Astrocyte of the hippocampus (primary cell): ENCODE measurements around the gene PCARE.

ENCODE experiments used
- DNase-seq: peaks from one replicate; pipeline ENCODE4 v3.0.0; 2011; ENCODE audit warnings: low read depth, low spot score

Gene PCARE

DNA sequence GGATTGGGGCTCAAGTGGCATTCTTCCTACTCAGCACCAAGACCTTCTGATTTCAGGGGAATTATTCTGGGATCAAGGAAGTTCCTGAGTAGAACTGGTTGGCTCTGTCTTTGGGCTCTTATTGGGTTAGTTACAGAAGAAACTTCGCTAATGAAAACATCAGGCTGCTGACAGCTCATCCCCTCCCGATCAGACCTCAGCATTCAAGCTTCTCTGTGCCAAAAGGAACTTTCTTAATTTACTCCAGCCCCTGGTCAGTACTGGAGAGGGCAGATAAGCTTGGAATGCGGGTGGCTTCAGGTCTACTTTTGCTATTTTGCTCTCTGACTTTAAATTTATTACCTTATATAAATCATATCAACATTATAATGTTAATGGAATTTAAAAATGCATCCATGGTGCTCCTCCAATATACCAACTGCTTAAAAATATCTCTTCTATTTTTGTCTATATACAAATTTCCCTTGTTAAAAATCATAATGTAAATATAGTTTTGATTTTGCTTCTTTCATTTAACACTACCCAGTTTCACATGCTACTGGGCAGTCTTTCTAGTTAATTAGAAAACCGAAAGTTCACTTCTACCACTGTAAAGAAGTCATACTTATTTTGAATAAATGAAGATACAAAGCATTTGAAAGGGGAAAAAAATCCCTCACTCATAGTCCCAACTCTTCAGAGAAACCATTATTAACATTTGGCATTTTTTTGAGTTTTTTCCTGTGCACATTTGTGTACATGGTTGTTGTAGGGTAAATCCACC is 34.4 kb downstream of the PCARE start:
- DNase-seq: no peak

DNA sequence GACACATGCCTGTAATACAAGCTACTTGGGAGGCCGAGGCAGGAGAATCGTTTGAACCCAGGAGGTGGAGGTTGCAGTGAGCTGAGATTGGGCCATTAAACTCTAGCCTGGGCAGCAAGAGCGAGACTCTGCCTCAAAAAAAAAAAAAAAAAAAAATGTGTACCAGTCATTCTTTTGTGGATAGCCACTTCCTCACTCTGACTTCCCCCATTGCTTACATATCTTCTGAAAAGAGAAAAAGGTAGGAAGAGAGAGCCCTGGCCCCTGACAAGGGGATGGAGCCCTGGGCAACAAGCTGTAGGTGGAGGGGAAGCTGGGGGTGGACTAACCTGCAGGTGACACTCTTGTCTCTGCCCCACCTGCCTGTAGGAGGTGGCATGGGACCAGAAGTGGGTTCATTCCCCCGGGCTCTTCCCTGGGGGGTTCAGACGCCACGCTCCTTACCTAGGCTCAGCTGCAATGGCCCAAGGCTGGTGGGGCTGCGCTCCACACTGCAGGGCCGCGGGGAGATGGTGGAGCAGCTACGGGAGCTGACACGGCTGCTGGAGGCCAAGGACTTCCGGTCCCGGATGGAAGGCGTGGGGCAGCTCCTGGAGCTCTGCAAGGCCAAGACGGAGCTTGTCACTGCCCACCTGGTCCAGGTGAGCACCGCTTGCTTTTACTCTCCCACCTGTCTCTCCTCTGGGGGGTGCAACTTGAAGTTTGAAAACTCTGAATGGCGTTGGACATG is 39.1 kb downstream of the PCARE start:
- DNase-seq: no peak

DNA sequence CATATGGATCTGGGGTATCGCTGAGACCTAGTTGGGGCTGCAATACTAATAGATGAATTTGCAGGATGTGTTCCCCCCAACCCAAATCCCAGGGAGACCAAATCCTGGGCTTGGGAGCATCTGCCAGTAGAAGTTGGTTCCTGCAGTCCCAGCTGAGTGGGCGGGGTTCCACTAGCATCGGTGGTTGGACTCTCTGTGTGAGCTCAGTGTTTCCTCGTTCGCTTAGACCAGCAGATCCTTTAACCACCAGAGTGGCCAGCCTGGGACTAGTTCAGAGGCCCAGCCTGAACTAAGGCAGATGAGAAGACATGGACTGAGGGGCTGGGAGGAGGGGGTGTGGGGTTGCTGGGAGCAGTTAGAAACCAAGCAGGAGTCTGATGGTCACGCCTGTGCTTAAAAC is 40.7 kb downstream of the PCARE start:
- peak; percentile 20 for DNase-seq

DNA sequence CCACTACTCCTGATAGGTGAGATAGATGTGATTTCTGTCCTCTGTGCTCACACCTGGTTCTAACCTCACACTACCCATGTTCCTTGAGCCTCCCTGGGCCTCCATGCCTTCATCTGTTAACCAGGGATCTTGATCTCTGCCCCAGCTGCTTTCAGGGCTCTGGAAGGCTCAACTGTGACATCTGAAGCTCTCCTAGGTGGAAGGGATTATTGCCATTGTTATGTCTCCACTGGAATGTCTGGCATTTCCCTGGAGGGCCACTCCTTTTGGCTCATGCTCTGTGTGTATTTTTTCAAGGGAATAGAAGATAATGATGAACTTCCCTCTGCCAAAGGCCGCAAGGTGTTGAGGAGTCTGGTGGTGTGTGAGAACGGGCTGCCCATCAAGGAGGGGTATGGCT is 41.2 kb downstream of the PCARE start:
- DNase-seq: peak; percentile 72

DNA sequence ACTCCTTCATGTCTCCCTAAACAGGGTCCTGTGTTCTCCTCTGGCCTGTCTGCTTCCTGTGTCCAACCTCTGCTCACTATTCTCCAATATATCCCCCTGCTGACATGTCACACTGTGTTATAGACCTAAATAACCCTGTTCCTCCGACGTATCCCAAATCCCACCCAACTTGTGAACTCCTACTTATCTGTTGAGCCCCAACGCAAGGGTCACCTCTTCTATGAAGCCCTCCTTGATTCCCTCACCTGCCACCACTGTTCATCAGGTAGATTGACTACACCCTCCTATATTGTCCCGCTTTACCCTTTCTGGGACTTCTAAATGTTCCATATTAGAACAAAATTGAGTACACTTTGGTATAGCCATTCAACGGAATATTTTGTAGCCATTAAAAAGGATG is 42.1 kb downstream of the PCARE start:
- no peak for DNase-seq

DNA sequence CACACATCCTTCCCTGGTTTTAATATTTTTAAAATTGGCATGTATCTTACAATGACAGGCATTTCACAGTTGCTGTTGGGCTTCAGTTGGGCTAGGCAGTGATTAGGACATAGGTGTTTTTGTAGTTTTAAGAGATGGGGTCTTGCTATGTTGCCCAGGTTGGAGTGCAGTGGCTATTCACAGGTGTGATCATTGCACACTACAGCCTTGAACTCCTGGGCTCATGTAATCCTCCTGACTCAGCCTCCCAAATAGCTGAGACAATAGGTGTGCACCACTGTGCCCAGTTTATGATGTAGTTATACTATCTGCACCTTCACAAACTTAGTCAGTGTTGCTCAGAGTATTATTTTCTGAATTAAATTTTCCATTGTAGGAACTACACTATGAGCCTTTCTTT is 43.3 kb downstream of the PCARE start:
- no peak for DNase-seq

DNA sequence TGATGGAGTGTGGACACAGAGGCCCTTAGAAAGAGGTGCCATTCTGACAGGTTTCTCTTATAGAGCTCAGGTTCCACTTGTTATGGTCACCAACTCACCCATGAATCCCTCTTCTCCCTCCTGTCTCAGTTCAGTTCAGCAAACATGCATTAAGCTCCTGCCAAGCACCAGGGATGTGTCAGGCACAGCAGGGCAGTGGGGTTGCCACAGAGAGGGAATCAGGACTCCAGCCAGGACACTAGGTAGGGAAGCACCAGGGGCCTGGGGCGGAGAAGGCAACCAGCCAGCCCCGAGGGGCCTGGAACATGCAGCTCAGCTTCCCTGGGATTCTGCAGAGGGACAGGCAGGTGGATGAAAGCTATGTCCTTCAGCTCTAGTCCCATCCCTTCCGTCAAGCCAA is 48.6 kb downstream of the PCARE start:
- no peak for DNase-seq

DNA sequence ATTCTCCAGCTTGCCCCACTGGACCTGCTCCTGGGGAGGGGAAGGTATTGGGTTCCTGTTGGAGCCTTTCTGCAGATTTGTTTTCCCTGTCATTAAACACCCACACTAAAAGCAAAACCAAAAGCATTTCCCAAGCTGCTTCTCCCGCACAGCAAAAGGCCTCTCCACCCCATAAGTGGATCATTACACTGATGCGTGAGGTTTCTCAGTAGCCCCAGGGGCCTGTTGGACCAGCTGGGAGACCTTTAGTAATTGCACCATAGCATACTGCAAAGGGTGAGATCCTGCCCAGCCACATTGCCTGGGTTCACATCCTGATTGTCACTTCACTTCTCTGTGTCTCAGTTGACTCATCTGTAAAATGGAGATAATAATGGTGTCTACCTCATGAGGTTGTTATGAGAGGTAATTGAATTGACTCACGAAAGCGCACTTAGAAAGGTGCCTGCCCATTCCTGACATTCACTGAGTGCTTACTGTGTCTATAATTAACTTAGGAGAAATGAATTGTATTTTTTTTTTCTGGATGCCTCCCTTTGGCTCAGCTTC is 49.4 kb downstream of the PCARE start:
- no peak for DNase-seq

DNA sequence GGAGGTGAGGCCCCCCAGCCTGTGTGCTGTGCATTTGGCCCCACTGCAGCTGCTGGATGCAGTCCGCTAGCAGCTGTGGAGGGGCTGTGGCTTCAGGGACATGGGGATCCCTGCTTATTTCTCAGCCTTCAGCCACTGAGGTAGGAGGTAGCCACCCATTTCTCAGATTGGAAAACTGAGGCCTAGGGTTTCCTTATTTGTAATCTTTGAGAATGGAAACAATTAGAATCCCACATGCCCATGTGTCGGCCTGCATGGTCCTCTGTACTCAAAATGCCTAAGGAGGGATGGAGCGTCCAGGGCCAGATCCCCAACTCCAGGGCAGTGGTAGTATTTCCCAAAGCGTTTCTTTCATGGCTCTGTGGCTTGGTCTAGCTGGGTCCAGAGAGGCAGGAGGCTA is 51.1 kb downstream of the PCARE start:
- no peak for DNase-seq

DNA sequence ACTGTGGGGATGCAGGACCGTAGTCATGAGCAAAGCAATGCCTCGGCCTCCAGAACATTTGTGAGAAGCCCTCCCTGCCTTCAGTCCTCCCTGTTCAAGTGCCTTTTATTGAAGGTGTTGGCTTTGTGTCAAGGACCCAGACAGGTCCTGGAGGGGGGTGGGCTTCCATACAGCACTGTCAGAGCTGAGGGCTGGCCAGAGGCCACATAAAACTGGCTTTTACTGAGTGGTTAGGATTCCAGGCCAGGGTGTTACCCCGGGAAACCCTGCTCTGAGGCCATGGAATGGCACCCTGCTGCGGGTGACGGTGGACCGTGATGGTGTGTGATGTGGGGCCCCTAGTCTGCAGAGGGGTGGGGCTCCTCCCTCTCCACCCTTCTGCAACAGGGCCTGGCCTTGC is 51.6 kb downstream of the PCARE start:
- peak; percentile 88 for DNase-seq

DNA sequence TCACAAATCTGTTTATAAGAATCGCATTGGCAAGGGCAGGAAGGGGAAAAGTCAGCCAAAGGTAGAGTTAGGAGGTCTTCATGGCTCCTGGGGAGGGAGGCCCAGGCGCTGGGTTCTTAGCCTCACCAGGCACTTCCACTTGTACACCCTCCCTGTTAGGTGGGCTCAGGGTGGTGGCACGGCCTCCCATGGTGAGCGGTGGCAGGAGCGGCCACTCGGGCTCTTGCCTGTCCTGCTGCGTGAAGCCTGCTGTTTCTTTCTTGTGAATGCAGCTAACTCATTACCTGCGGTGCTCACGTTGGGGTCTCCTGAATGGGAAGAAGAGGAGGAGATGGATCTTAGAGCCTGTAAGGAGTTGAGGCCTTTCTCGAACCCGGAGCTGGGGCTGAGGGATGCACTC is 52.4 kb downstream of the PCARE start:
- DNase-seq: no peak

DNA sequence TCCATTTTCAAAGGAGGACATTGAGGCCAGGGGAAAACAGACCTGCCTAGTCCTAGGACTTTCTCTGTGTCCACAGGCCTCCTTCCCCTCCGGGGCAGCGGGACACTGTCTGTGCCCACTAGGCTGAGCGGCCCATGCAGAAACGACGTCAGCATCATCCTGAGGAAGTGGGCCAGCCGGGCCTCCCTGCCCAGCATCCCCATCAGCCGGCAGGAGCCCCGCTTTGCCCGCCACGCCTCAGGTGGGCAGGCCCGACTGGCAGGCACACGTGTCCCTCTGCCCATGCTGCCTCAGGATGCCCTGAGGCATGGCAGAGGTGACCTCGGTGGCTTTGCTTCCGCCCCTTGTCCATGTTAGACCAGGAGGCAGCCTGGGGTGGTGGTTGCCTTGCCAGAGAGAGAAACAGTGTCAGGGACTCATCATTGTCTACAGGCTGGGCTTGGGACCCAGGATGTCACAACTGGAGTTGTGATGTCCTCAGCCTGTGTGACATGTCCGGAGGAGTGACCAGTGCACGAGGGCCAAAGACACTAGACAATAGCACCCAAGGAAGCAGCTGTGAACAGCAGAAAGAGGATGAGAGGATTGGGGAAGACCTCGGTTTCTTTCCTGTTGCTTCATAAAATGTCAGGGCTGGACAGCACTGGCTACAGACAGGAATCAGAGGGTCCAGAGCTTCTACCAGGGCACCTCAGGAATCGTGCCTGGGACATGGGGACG is 56.4 kb downstream of the PCARE start:
- DNase-seq: no peak

DNA sequence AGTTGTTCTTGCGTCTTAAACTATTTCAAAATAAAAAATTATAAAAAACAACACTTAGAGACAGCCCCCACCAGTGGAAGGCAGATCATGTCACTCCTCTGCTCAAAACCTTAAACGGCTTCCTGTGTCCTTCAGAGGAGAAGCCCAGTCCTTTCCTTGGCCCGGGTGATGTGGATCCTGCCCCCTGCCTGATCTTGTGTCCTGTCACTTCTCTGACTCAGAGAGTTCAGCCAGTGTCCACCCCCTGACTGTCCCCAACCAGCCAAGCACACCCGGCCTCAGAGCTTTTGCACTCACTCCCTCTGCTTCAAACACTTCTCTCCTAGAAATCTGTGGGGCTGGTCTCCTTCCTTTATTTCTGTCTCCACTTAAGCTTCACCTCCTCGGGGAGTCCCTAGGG is 57.8 kb downstream of the PCARE start:
- DNase-seq: no peak

DNA sequence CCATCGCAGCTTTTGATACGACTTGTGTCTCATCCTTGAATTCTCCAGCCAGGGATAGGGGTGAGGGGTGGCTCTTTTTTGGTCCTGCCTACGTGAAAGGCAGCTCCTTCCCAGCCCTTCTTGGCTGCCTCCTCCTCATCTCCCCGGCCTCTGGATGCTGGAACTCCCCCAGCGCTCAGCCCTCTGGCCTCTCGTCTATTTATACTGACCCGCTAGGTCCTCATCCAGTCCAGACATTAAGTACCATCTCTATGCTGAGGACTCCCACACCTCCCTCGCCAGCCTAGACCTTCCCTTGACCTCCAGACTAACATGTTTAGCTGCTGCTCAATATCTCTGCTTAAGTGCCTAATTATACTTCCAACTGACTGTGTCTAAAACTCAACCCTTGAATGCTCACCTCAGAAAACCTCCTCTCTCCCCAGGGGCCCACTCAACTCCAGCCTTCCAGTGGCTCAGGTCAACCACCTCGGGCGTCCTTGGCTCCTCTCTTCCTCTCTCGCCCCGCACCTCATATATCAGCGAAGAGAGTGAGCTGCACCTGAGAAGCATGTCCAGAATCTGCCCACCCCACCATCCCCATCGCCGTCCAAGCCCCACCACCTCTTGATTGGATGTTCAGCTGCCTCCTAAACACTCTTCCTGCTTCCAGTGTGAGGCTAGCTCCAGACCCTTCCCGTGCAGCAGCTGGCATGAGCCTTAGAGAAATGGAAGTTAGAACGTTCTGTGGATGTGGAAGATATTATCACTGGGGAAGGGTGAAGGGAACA is 58.4 kb downstream of the PCARE start:
- DNase-seq: no peak

DNA sequence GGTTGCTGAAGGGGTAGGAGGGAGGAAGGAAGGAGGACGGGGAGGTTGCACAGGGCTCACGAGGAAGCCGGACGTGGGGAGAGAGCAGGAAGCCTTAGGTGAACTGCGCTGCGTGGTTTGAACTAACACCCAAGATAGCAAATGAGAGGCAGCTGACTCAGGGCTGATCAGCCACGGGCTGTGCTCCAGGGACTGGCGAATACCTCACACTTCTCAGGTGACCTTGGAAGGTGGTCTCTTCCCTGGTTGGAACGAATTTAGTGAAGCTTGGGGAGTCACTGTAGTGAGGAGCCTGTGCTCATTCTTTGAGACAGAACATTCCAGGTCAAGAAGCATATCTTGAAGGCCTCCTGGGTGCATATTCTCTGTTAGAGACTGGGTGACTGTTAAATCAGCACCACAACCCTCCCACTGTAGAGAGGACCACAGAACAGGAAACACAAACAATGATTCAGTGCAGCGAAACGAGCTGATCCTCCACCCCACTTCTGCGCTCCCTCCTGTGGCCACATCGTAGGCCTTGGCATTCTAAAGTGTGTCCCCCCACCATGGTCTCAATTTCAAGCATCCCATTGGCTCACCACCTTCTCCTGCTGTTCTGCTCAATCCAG is 59.4 kb downstream of the PCARE start:
- DNase-seq: peak; percentile 82

DNA sequence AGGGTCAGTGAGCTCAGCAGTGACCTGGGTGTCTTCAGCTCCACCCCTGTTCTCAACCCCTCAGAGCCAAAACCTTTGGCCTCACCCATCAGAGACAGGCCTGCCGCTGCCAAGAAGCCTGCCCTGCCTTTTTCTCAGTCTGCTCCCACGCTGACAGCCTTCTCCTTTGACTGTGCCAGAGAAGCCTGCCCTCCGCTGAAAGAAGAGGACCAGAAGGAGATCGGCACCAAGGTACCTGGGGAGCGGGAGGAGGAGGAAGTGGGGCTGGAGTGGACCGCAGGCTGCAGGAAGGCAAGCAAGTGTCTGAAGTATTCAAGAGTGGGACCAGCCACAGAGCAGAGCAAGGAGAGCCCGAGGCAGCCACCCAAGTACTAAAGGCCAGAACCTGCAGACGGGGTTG is 60.0 kb downstream of the PCARE start:
- DNase-seq: no peak

DNA sequence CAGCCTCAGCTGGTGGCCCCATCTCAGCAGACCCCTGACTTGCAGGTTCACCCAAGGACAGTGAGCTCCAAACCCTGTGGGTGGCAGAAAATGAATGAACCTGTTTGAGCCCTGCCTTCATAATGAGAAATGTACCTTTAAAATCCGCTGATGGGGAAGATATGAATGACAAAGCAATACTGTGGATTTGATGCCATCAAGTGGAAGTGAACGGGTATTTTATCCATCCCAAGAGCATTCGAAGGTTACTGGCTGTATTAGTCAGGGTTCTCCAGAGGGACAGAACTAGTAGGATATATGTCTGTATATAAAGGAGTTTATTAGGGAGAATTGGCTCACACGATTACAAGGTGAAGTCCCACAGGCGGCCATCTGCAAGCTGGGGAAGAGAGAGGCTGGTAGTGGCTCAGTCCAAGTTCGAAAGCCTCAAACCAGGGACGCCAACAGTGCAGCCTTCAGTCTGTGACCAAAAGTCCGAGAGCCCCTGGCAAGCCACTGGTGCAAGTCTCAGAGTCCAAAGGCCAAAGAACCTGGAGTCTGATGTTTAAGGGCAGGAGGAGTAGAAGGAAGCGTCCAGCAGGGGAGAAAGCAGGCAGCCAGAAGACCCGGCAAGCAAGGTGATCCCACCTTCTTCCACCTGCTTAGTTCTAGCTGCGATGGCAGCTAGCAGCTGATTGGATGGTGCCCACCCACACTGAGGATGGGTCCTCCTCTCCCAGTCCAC is 61.1 kb downstream of the PCARE start:
- DNase-seq: no peak

DNA sequence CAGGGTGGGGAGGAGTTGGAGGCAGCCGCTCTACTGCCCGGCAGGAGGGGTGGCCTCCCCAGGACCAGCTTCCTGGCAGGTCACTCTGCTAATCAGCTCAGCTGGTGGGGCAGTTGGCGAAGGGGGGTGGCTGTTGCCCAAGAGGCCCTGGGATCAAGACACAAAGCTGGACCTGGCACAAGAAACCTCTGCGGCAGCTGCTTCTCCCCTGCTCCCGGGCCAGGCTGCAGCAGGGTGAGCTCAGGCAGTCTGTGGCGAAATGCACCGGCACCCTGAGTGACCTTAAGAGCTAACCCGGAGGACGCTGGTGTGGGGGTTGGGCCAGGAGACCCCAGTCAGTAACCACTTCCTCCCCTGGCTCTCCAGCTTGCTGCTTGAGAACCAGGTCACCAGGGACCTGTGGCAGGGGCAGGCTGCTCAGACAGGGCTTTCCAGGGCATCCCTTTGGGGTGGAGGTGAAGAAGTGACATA is 62.1 kb downstream of the PCARE start:
- DNase-seq: no peak
